Islet of Langerhans (tissue), 1 donor: ENCODE measurements around the gene ARID4B.
"Not testable (repeated sequence)": the region's sequence is repeated elsewhere in the genome, so short reads cannot be mapped to it uniquely, and the experiment has no call there.

Source experiments
- FAIRE-seq: peaks from one replicate; lab custom pipeline; 2011; peaks lifted over from hg19 to GRCh38; lab: Jason Lieb, UNC

The ARID4B gene

GRCh38 chr1:235160383-235160956 lies 167.5 kb downstream of the ARID4B start:
- FAIRE-seq: no peak

GRCh38 chr1:235159930-235160329 lies 168.0 kb downstream of the ARID4B start:
- FAIRE-seq: not testable (repeated sequence)

- not testable (repeated sequence) for FAIRE-seq
Observed at GRCh38 chr1:235159284-235159683, 168.7 kb downstream of the ARID4B start.

- FAIRE-seq: no peak
Observed at GRCh38 chr1:235158680-235159079, 169.3 kb downstream of the ARID4B start.

GRCh38 chr1:235157150-235157549 lies 170.8 kb downstream of the ARID4B start:
- FAIRE-seq: no peak

GRCh38 chr1:235156740-235157139 lies 171.2 kb downstream of the ARID4B start:
- no peak for FAIRE-seq

GRCh38 chr1:235156265-235156664 lies 171.7 kb downstream of the ARID4B start:
- no peak for FAIRE-seq

GRCh38 chr1:235152235-235152634 lies 175.7 kb downstream of the ARID4B start:
- no peak for FAIRE-seq

- FAIRE-seq: no peak
Observed at GRCh38 chr1:235151033-235151432, 176.9 kb downstream of the ARID4B start.

- FAIRE-seq: no peak
Observed at GRCh38 chr1:235149824-235150223, 178.2 kb downstream of the ARID4B start.

GRCh38 chr1:235147269-235147668 lies 180.7 kb downstream of the ARID4B start:
- no peak for FAIRE-seq

- no peak for FAIRE-seq
Observed at GRCh38 chr1:235145639-235146038, 182.3 kb downstream of the ARID4B start.

- no peak for FAIRE-seq
Observed at GRCh38 chr1:235142991-235143390, 185.0 kb downstream of the ARID4B start.

- no peak for FAIRE-seq
Observed at GRCh38 chr1:235139315-235139714, 188.7 kb downstream of the ARID4B start.

GRCh38 chr1:235138821-235139220 lies 189.2 kb downstream of the ARID4B start:
- no peak for FAIRE-seq

- FAIRE-seq: no peak
Observed at GRCh38 chr1:235136111-235136510, 191.9 kb downstream of the ARID4B start.

GRCh38 chr1:235134171-235134570 lies 193.8 kb downstream of the ARID4B start:
- no peak for FAIRE-seq

GRCh38 chr1:235133086-235133485 lies 194.9 kb downstream of the ARID4B start:
- no peak for FAIRE-seq

- no peak for FAIRE-seq
Observed at GRCh38 chr1:235131961-235132360, 196.0 kb downstream of the ARID4B start.

- FAIRE-seq: no peak
Observed at GRCh38 chr1:235130766-235131270, 197.2 kb downstream of the ARID4B start.

GRCh38 chr1:235129774-235130570 lies 198.0 kb downstream of the ARID4B start:
- no peak for FAIRE-seq

- FAIRE-seq: no peak
Observed at GRCh38 chr1:235128456-235129328, 199.3 kb downstream of the ARID4B start, which contains the start of gene TOMM20. TOMM20 (minus strand) TSS chr1:235128837; CDS start chr1:235128715, 122 bp downstream.
